GM12873 (cell line): Measurements from ENCODE around the gene TSNAX.

ENCODE experiments used
- TF ChIP-seq, protein P1 (sequence below): IDR thresholded peaks from 2 replicates; pipeline ENCODE4 v1.5.1; 2012; ENCODE audit warnings: low read depth, mild to moderate bottlenecking, moderate library complexity, low read length, control low read depth; ENCODE audit not compliant: insufficient read depth; ENCODE audit errors: missing control alignments

The TSNAX gene

DNA sequence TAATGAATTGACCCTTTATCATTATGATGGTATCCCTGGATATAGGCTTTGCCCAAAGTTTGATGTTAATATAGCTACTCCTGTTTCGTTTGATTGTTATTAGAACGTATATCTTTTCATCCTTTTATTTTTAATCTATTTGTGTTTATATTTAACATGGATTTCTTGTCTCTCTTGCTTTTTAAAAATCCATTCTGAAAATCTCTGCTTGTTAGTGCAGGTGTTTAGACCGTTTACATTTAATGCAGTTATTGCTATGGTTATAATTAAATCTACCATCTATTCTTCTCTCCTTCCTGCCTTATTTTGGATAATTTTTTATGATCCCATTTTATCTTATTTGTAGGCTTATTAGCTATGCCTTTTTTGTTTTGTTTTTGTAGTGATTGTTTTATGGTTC is 12.4 kb downstream of the TSNAX start:
- TF ChIP-seq, protein P1, sequence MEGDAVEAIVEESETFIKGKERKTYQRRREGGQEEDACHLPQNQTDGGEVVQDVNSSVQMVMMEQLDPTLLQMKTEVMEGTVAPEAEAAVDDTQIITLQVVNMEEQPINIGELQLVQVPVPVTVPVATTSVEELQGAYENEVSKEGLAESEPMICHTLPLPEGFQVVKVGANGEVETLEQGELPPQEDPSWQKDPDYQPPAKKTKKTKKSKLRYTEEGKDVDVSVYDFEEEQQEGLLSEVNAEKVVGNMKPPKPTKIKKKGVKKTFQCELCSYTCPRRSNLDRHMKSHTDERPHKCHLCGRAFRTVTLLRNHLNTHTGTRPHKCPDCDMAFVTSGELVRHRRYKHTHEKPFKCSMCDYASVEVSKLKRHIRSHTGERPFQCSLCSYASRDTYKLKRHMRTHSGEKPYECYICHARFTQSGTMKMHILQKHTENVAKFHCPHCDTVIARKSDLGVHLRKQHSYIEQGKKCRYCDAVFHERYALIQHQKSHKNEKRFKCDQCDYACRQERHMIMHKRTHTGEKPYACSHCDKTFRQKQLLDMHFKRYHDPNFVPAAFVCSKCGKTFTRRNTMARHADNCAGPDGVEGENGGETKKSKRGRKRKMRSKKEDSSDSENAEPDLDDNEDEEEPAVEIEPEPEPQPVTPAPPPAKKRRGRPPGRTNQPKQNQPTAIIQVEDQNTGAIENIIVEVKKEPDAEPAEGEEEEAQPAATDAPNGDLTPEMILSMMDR = no peak

DNA sequence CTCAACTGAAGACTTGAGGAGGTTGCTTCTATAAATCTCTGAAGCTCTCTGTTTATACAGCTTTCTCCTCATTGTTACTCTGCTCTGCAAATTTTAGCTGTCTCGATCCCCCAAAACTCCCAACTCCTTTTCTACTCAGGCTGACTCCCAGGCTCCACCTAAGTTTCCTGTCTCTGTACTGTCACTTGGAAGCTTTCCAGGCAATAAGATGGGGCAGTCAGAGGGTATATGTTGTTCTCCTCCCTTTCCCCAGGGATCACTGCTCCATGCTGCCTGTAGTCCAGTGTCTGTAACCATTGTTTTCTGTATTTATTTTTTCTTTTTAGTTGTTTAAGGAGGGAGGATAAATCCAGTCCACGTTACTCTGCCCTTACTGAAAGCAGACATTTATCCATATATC is 13.4 kb downstream of the TSNAX start:
- TF ChIP-seq, protein P1 = no peak

DNA sequence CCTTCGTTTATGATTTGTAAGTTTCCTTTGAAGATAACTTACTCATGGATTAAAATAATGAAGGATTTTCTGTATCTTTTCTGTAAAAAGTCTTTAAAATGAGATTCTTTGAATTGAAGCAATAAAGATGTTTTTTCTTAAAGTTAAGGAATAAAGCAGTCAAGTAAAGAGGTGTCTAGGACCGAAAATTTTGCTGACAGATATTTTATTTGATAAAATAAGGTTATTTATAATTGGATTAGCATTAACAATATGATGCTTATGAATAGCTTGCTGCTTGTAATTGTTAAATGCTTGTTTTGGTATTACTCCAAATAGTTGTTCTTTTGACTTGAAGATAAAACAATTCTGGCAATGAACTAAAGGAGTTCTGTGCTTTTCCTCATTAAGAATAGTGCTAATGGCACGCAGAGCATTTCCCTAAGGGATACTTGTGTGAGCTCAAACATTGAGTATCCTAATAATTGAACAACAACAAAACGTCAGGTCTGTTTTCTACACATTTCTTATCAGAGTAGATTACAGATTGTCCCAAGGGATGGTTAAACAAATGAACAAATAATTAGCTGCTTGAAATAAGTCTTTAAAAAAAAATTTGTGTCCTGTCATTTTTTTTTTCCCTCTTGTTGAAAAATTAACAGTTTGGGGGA is 16.6 kb downstream of the TSNAX start:
- TF ChIP-seq, protein P1 = no peak

DNA sequence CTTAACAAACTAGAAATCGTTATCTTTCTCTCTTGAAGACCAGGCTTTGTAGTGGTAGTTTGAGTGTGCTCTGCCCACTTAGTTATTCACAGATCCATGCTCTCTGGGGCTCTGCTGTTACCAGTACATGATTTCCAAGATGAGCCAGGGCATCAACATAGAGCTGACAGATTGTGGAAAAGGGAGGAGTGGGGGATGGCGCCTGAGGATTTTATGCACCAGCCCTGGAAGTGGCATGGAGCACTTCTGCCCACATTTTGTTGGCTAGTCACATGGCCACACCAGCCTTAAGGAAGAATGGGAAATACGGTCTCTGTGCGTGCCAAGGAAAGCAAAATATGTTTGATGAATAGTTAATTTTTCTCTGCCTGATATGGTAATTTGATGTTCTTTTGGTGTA is 18.2 kb downstream of the TSNAX start:
- TF ChIP-seq, protein P1 = no peak

DNA sequence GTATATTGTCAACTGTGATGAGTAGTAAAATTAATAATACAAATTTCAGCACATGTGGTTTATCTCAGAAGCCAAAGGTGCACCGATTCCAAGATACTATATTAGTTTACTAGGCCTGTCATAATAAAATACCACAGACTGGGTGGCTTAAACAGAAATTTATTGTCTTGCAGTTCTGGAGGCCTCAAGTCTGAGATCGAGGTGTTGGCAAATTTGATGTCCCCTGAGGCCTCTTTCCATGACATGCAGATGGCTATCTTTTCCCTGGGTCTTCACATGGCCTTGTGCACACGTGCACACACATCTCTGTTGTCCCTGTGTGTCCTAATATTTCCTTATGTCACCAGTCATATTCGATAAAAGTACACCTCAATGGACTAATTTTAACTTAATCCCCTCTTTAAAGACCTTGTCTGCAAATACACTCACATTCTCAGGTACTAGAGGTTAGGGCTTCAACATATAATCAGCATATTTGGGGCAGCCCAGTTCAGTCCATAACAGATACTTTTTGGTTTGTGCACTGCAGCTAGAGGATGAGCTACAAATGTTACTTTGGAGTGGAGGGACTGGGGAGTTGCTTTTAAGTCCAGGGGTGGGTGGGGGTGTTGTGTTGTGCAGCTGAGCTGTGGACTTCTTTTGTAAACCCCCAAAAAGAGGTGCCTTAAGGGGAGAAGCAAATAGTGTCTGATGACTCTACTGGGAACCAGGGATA is 21.4 kb downstream of the TSNAX start:
- TF ChIP-seq, protein P1 = no peak

DNA sequence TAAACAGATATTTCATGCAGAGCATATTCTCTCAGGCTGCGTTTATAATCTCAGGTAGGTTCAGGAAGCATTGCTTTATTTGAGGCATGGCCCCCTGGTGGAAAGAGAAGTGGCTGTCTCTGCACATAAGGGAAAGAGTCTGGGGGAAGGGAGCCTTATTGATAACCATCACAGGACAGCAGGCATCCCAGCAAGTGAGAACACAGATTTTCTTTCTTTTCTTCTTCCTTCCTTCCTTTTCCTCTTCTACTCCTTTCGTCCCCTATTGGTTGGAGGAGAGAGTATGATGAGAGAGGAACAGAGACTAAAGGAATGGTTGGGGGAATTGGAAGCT is 21.9 kb downstream of the TSNAX start:
- TF ChIP-seq, protein P1 = peak; percentile 60

DNA sequence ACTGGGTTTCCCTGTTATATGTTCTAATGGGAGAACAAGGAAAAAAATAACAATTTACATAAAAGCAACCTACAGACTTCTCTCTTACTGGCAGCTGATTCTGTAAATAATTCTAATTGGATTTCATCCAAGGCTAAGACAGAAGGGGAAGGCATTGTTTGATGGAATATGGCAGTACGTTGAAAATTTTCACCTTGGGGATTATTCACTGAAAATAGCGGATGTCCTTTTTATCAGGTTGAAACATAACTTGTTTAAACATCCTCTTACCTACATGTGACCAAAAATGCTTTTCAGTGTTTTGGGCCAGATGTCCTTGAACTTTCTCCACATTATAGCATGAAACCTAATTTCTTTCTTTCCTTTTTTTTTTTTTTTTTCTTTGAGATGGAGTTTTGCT is 24.9 kb downstream of the TSNAX start:
- TF ChIP-seq, protein P1 = no peak
